ENCODE measurements around the gene PIK3C3. TPM values are rescaled to one million over a fixed set of nuclear protein-coding genes. Genes with fewer than 3 reads are reported as not detected.

Gene PIK3C3
- polyA plus RNA-seq, 1 donor from 2014 or later, result 42.9 TPM

DNA sequence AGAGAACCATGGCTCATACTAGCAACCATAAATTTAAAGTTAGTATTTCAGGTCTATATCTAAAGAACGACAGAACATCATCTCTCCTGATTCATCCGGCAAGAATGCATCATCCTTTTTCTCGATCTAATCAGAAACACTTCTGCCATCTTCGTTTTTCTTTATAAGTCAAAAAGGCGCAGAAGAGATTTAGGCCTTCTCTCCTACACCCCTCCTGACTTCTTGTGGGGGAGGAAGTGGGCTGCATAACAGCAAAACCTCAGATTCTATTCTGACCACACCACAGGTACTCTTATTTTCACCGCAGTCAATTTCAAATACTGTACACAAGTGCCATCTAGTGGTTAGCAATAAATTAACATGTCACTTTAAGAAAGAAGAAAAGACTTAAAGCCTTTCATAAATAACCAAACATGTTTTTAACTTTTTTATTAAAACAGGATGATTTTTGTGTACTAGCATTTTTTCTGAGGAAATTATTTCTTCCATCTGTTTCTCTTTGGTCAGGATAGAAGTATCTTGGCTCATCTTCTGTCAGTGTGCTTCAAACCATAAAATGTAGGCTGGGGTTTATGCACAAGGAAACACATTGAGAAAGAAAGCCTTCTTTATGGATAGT, 48.4 kb upstream of the PIK3C3 start:
- H3K4me3 ChIP-seq (ENCODE audit: low read length), result no peak overlapping the region
- no peaks in the 10 kb centered on the region for H3K9me3 ChIP-seq (ENCODE audit: low read length)
- H3K9ac ChIP-seq (ENCODE audit: low read length), result no peak overlapping the region
- H3K9me2 ChIP-seq (ENCODE audit: insufficient read depth, low read length), result no peaks in the 10 kb centered on the region
- no peaks in the 10 kb centered on the region for H3K79me2 ChIP-seq (replicated peaks; ENCODE audit: insufficient read depth, low read length)
- TF ChIP-seq EZH2 (IDR thresholded peaks at IDR 0.05; ENCODE audit: borderline replicate concordance, insufficient read depth, low read length, poor library complexity, severe bottlenecking) (no peak), RAD21 (conservative IDR thresholded peaks at IDR 0.05) (peak; percentile 93), EP300 (conservative IDR thresholded peaks at IDR 0.05; ENCODE audit: poor library complexity, severe bottlenecking) (no peak), SMC3 (conservative IDR thresholded peaks at IDR 0.05; ENCODE audit: poor library complexity) (peak; percentile 87), TAF1 (IDR thresholded peaks at IDR 0.05; ENCODE audit: low read depth) (no peak), POLR2AphosphoS5 (IDR thresholded peaks at IDR 0.05) (no peak), MXI1 (conservative IDR thresholded peaks at IDR 0.05; ENCODE audit: poor library complexity, severe bottlenecking) (no peak)
- TF ChIP-seq, protein P1, sequence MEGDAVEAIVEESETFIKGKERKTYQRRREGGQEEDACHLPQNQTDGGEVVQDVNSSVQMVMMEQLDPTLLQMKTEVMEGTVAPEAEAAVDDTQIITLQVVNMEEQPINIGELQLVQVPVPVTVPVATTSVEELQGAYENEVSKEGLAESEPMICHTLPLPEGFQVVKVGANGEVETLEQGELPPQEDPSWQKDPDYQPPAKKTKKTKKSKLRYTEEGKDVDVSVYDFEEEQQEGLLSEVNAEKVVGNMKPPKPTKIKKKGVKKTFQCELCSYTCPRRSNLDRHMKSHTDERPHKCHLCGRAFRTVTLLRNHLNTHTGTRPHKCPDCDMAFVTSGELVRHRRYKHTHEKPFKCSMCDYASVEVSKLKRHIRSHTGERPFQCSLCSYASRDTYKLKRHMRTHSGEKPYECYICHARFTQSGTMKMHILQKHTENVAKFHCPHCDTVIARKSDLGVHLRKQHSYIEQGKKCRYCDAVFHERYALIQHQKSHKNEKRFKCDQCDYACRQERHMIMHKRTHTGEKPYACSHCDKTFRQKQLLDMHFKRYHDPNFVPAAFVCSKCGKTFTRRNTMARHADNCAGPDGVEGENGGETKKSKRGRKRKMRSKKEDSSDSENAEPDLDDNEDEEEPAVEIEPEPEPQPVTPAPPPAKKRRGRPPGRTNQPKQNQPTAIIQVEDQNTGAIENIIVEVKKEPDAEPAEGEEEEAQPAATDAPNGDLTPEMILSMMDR (IDR thresholded peaks at IDR 0.05; ENCODE audit: poor library complexity, severe bottlenecking), result peak; percentile 88
- TF ChIP-seq, protein P2, sequence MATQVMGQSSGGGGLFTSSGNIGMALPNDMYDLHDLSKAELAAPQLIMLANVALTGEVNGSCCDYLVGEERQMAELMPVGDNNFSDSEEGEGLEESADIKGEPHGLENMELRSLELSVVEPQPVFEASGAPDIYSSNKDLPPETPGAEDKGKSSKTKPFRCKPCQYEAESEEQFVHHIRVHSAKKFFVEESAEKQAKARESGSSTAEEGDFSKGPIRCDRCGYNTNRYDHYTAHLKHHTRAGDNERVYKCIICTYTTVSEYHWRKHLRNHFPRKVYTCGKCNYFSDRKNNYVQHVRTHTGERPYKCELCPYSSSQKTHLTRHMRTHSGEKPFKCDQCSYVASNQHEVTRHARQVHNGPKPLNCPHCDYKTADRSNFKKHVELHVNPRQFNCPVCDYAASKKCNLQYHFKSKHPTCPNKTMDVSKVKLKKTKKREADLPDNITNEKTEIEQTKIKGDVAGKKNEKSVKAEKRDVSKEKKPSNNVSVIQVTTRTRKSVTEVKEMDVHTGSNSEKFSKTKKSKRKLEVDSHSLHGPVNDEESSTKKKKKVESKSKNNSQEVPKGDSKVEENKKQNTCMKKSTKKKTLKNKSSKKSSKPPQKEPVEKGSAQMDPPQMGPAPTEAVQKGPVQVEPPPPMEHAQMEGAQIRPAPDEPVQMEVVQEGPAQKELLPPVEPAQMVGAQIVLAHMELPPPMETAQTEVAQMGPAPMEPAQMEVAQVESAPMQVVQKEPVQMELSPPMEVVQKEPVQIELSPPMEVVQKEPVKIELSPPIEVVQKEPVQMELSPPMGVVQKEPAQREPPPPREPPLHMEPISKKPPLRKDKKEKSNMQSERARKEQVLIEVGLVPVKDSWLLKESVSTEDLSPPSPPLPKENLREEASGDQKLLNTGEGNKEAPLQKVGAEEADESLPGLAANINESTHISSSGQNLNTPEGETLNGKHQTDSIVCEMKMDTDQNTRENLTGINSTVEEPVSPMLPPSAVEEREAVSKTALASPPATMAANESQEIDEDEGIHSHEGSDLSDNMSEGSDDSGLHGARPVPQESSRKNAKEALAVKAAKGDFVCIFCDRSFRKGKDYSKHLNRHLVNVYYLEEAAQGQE (IDR thresholded peaks at IDR 0.05; ENCODE audit: borderline replicate concordance), result no peak
- no peak overlapping the region for H3K4me2 ChIP-seq (ENCODE audit: low read length)
- H3K27me3 ChIP-seq (ENCODE audit: insufficient read depth, low read depth, low read length), result no peaks in the 10 kb centered on the region
- no peaks in the 10 kb centered on the region for H3F3A ChIP-seq (ENCODE audit: insufficient read depth, low read length, poor library complexity, severe bottlenecking)
- H4K20me1 ChIP-seq (ENCODE audit: insufficient read depth), result no peaks in the 10 kb centered on the region
- no peaks in the 10 kb centered on the region for H3K36me3 ChIP-seq (ENCODE audit: insufficient read depth, low read length)
- H3K27ac ChIP-seq (ENCODE audit: low read length), result peak overlapping the region; percentile 43
- no peak overlapping the region for H2AFZ ChIP-seq (ENCODE audit: low read depth, low read length)

DNA sequence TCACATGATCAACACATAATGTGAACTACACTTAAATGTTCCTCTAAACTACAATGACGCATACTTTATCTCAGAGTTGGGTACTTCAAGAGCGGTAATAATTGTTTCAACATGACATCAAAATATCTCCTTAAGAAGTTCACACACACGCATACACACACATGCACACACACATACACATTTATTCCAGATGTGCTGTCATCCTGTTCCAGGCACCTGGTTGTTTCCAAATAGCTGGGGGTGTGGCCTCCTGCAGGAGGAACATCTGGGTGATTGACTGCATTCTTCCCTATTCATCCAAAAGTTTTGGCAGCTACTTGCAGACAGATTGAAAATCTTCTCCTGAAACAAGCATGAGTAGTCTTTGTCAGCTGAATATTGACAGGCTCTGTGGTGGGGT, 37.9 kb upstream of the PIK3C3 start:
- H3K9me3 ChIP-seq (ENCODE audit: low read length), result no peaks in the 10 kb centered on the region
- no peak overlapping the region for H3K27ac ChIP-seq (ENCODE audit: low read length)
- no peaks in the 10 kb centered on the region for H3K79me2 ChIP-seq (replicated peaks; ENCODE audit: insufficient read depth, low read length)
- H3K4me3 ChIP-seq (ENCODE audit: low read length), result no peak overlapping the region
- no peaks in the 10 kb centered on the region for H3K27me3 ChIP-seq (ENCODE audit: insufficient read depth, low read depth, low read length)
- H3K36me3 ChIP-seq (ENCODE audit: insufficient read depth, low read length), result no peaks in the 10 kb centered on the region
- no peaks in the 10 kb centered on the region for H4K20me1 ChIP-seq (ENCODE audit: insufficient read depth)
- H3K9me2 ChIP-seq (ENCODE audit: insufficient read depth, low read length), result no peaks in the 10 kb centered on the region
- TF ChIP-seq POLR2AphosphoS5 (IDR thresholded peaks at IDR 0.05), result no peak
- TF ChIP-seq EP300 (conservative IDR thresholded peaks at IDR 0.05; ENCODE audit: poor library complexity, severe bottlenecking), result no peak
- no peak for TF ChIP-seq TAF1 (IDR thresholded peaks at IDR 0.05; ENCODE audit: low read depth)
- no peak for TF ChIP-seq SMC3 (conservative IDR thresholded peaks at IDR 0.05; ENCODE audit: poor library complexity)
- TF ChIP-seq, protein P2 (IDR thresholded peaks at IDR 0.05; ENCODE audit: borderline replicate concordance), result no peak
- TF ChIP-seq, protein P1 (IDR thresholded peaks at IDR 0.05; ENCODE audit: poor library complexity, severe bottlenecking), result no peak
- TF ChIP-seq EZH2 (IDR thresholded peaks at IDR 0.05; ENCODE audit: borderline replicate concordance, insufficient read depth, low read length, poor library complexity, severe bottlenecking), result no peak
- no peak for TF ChIP-seq MXI1 (conservative IDR thresholded peaks at IDR 0.05; ENCODE audit: poor library complexity, severe bottlenecking)
- no peak for TF ChIP-seq RAD21 (conservative IDR thresholded peaks at IDR 0.05)
- no peaks in the 10 kb centered on the region for H3F3A ChIP-seq (ENCODE audit: insufficient read depth, low read length, poor library complexity, severe bottlenecking)
- no peak overlapping the region for H3K4me2 ChIP-seq (ENCODE audit: low read length)
- no peak overlapping the region for H3K9ac ChIP-seq (ENCODE audit: low read length)
- no peak overlapping the region for H2AFZ ChIP-seq (ENCODE audit: low read depth, low read length)

Measured in neural cell (in vitro differentiated cells).